Measurements from ENCODE around the gene GCH1. TPM values are rescaled to one million over a fixed set of nuclear protein-coding genes. Genes with fewer than 3 reads are reported as not detected.

Gene GCH1
- 1 to 10 TPM; 2.2 to 5.0 (median 3.7) TPM for total RNA-seq

- H3K27me3 ChIP-seq: peaks cover 7% of the 10 kb centered on the region
- 0 to 5% methylated on average over 3 of the region's 83 CpGs for WGBS, 2 donors (ENCODE audit: low coverage in 1 of 2)
- H3K36me3 ChIP-seq: no peaks in the 10 kb centered on the region
- peak; percentile 85 for ATAC-seq
- H3K27ac ChIP-seq: peak within 1 kb of the TSS in 3 of 4 donors; percentile 81 to 83 (median 81)
- H3K9me3 ChIP-seq: no peaks in the 10 kb centered on the region
- H3K4me1 ChIP-seq: peaks cover 0 to 22% (median 0%) of the 10 kb centered on the region in 3 donors
- TF ChIP-seq EP300 (IDR thresholded peaks at IDR 0.05): no peak
- peak in 3 of 4 experiments; percentile 2 to 55 (median 31) for TF ChIP-seq CTCF (IDR thresholded peaks at IDR 0.05)
- TF ChIP-seq POLR2A (IDR thresholded peaks at IDR 0.05): peak; percentile 39 to 64
- no peak for TF ChIP-seq POLR2AphosphoS5 (IDR thresholded peaks at IDR 0.05)
- H3K4me3 ChIP-seq: peak within 1 kb of the TSS; percentile 68 to 89
These were observed at the start of gene GCH1 for GRCh38 chr14:54902521-54903420. Gene GCH1 (minus strand): TSS chr14:54902826. CDS start chr14:54902663, 163 bp downstream.

- Histone ChIP-seq H3K4me1 (no peaks in the 10 kb centered on the region), H3K27me3 (no peaks in the 10 kb centered on the region), H3K4me3 (no peak overlapping the region), H3K36me3 (no peaks in the 10 kb centered on the region), H3K9me3 (no peaks in the 10 kb centered on the region), H3K27ac (no peak overlapping the region)
- no peak for ATAC-seq
- 92 to 95% methylated on average over 3 of the region's 3 CpGs for WGBS, 2 donors (ENCODE audit: low coverage in 1 of 2)
- TF ChIP-seq POLR2A (IDR thresholded peaks at IDR 0.05) (no peak), EP300 (IDR thresholded peaks at IDR 0.05) (no peak), CTCF (IDR thresholded peaks at IDR 0.05) (no peak), POLR2AphosphoS5 (IDR thresholded peaks at IDR 0.05) (no peak)
These were observed 44.6 kb upstream of the GCH1 start for GRCh38 chr14:54947230-54947629.

GRCh38 chr14:54946500-54946899, 43.9 kb upstream of the GCH1 start:
- H3K27me3 ChIP-seq: no peaks in the 10 kb centered on the region
- H3K36me3 ChIP-seq: no peaks in the 10 kb centered on the region
- H3K27ac ChIP-seq: no peak overlapping the region
- no peaks in the 10 kb centered on the region for H3K9me3 ChIP-seq
- no peak for TF ChIP-seq POLR2A (IDR thresholded peaks at IDR 0.05)
- TF ChIP-seq POLR2AphosphoS5 (IDR thresholded peaks at IDR 0.05): no peak
- no peak for TF ChIP-seq EP300 (IDR thresholded peaks at IDR 0.05)
- no peak for TF ChIP-seq CTCF (IDR thresholded peaks at IDR 0.05)
- H3K4me1 ChIP-seq: no peaks in the 10 kb centered on the region
- no peak overlapping the region for H3K4me3 ChIP-seq
- no peak for ATAC-seq
- 100% methylated on average over 1 to 2 of the region's 4 CpGs for WGBS, 2 donors (ENCODE audit: low coverage in 1 of 2)

GRCh38 chr14:54944737-54945391, 42.2 kb upstream of the GCH1 start:
- H3K4me1 ChIP-seq: no peaks in the 10 kb centered on the region
- 98 to 99% methylated on average over 8 to 9 of the region's 9 CpGs for WGBS, 2 donors (ENCODE audit: low coverage in 1 of 2)
- H3K36me3 ChIP-seq: no peaks in the 10 kb centered on the region
- H3K27ac ChIP-seq: no peak overlapping the region
- ATAC-seq: no peak
- no peaks in the 10 kb centered on the region for H3K9me3 ChIP-seq
- TF ChIP-seq EP300 (IDR thresholded peaks at IDR 0.05) (no peak), POLR2AphosphoS5 (IDR thresholded peaks at IDR 0.05) (no peak)
- no peaks in the 10 kb centered on the region for H3K27me3 ChIP-seq
- H3K4me3 ChIP-seq: no peak overlapping the region

- Histone ChIP-seq H3K9me3 (no peaks in the 10 kb centered on the region), H3K27me3 (no peaks in the 10 kb centered on the region), H3K4me3 (no peak overlapping the region), H3K27ac (no peak overlapping the region), H3K36me3 (no peaks in the 10 kb centered on the region), H3K4me1 (no peaks in the 10 kb centered on the region)
- WGBS, 2 donors (ENCODE audit: low coverage in 1 of 2): 72 to 97% methylated on average over 4 of the region's 4 CpGs
- ATAC-seq: no peak
- TF ChIP-seq EP300 (IDR thresholded peaks at IDR 0.05): no peak
- no peak for TF ChIP-seq CTCF (IDR thresholded peaks at IDR 0.05)
- TF ChIP-seq POLR2A (IDR thresholded peaks at IDR 0.05): no peak
- TF ChIP-seq POLR2AphosphoS5 (IDR thresholded peaks at IDR 0.05): no peak
These were observed 40.3 kb upstream of the GCH1 start for GRCh38 chr14:54942913-54943312.

All from gastroesophageal sphincter (tissue), 4 donors.